ENCODE data around the gene PKD1L1.
"Not testable (repeated sequence)": the region's sequence is repeated elsewhere in the genome, so short reads cannot be mapped to it uniquely, and the experiment has no call there.

The PKD1L1 gene

GRCh38 chr7:47957156-47957555 is 8.9 kb upstream of the PKD1L1 start:
- no peak for DNase-seq

GRCh38 chr7:47956220-47956619 is 8.0 kb upstream of the PKD1L1 start:
- DNase-seq = no peak

- no peak for DNase-seq
These were observed 6.1 kb upstream of the PKD1L1 start for GRCh38 chr7:47954231-47954911.

- DNase-seq = no peak
These were observed 5.6 kb upstream of the PKD1L1 start for GRCh38 chr7:47953822-47954221.

GRCh38 chr7:47952224-47952623 is 4.0 kb upstream of the PKD1L1 start:
- DNase-seq = no peak

GRCh38 chr7:47951374-47951773 is 3.1 kb upstream of the PKD1L1 start:
- DNase-seq = no peak

GRCh38 chr7:47950714-47951113 is 2.4 kb upstream of the PKD1L1 start:
- DNase-seq = no peak

- no peak for DNase-seq
These were observed 1.4 kb upstream of the PKD1L1 start for GRCh38 chr7:47949703-47950102.

- no peak for DNase-seq
These were observed 914 bp downstream of the PKD1L1 start for GRCh38 chr7:47947355-47947749.

- DNase-seq = no peak
These were observed 1.5 kb downstream of the PKD1L1 start for GRCh38 chr7:47946581-47947354.

GRCh38 chr7:47945261-47946015 is 2.8 kb downstream of the PKD1L1 start:
- DNase-seq = peak; percentile 24 to 52

- DNase-seq = no peak
These were observed 3.6 kb downstream of the PKD1L1 start for GRCh38 chr7:47944536-47945260.

- no peak for DNase-seq
These were observed 4.4 kb downstream of the PKD1L1 start for GRCh38 chr7:47943676-47944474.

- DNase-seq = not testable (repeated sequence)
These were observed 5.6 kb downstream of the PKD1L1 start for GRCh38 chr7:47942651-47943050.

- DNase-seq = no peak
These were observed 6.1 kb downstream of the PKD1L1 start for GRCh38 chr7:47942132-47942531.

GRCh38 chr7:47941136-47941844 is 7.0 kb downstream of the PKD1L1 start:
- no peak for DNase-seq

- DNase-seq = no peak
These were observed 7.9 kb downstream of the PKD1L1 start for GRCh38 chr7:47940088-47941013.

GRCh38 chr7:47939425-47940036 is 8.7 kb downstream of the PKD1L1 start:
- DNase-seq = no peak

- DNase-seq = no peak
These were observed 9.6 kb downstream of the PKD1L1 start for GRCh38 chr7:47938574-47939165.

Measured in bone marrow (tissue), 2 donors.